Measurements from ENCODE around the gene LDAH.

GRCh38 chr2:20647211-20647610, 175.7 kb downstream of the LDAH start:
- no peak for TF ChIP-seq CTCF (IDR thresholded peaks at IDR 0.05)
- TF ChIP-seq EP300 (IDR thresholded peaks at IDR 0.05; ENCODE audit: low read depth) = no peak
